Retina (tissue), 1 donor: Measurements from ENCODE around the gene PCDHA9.

Experiments
- DNase-seq: peaks from one replicate; pipeline ENCODE4 v3.0.0-alpha.2; 2016

PCDHA9 gene

GRCh38 chr5:140881889-140882590, 33.9 kb downstream of the PCDHA9 start, which contains the start of gene PCDHA13:
TSS of gene PCDHA13 (plus strand) at chr5:140882124. CDS start at chr5:140882269, 145 bp downstream.
- peak; percentile 45 for DNase-seq

GRCh38 chr5:140882591-140882899, 34.4 kb downstream of the PCDHA9 start:
- DNase-seq, result peak; percentile 9

GRCh38 chr5:140883373-140883772, 35.2 kb downstream of the PCDHA9 start:
- DNase-seq, result no peak

- no peak for DNase-seq
Measured at GRCh38 chr5:140883927-140884697, 35.9 kb downstream of the PCDHA9 start.
